SK-N-SH (cell line): ENCODE results near the gene RAD23B. TPM values are rescaled to one million over a fixed set of nuclear protein-coding genes. Genes with fewer than 3 reads are reported as not detected.

Experiments
- CTCF ChIA-PET: fragments of 300-600, 350-600 bp; formaldehyde crosslinking; extraction: SDS; loops from one replicate; lab custom pipeline; 2021; lab: Yijun Ruan, JAX
- POLR2A ChIA-PET: fragments of 350-600 bp; sonication (Branson Sonifier 250); formaldehyde crosslinking; extraction: SDS; loops from one replicate; lab custom pipeline; 2020; ENCODE audit warnings: antibody characterized with exemption, inconsistent platforms; lab: Yijun Ruan, JAX
- DNase-seq: peaks from one replicate; pipeline ENCODE4 v3.0.0; 2012
- H2AFZ ChIP-seq: fragments of 200-600 bp; sonication (generic); 2 replicates; pipeline ENCODE4 v1.8.1; 2016; ENCODE audit warnings: antibody characterized with exemption, mild to moderate bottlenecking, low read depth
- H3F3A ChIP-seq: fragments of 200-600 bp; sonication (generic); replicated peaks from 2 replicates; pipeline ENCODE3; 2016; ENCODE audit warnings: antibody characterized with exemption, mild to moderate bottlenecking; ENCODE audit not compliant: insufficient read depth
- H3K27ac ChIP-seq, 2 experiments: fragments of 200-500 bp in 1 of 2; fragments of 200-600 bp in 1 of 2; sonication (Bioruptor generic) in 1 of 2; sonication (generic), shearing (Covaris generic) in 1 of 2; 2 replicates each; pipeline versions ENCODE4 v1.5.1 to v1.6.1; 2014 to 2016; ENCODE audit warnings: low read depth in 2 of 2, inconsistent platforms in 1 of 2, low read length in 1 of 2, mild to moderate bottlenecking in 1 of 2, mixed read lengths in 1 of 2
- H3K27me3 ChIP-seq: fragments of 200-600 bp; sonication (generic), shearing (Covaris generic); 2 replicates; pipeline ENCODE4 v1.6.1; 2016; ENCODE audit warnings: mixed run types; ENCODE audit not compliant: insufficient read depth
- H3K36me3 ChIP-seq, 2 experiments: fragments of 200-500 bp in 1 of 2; fragments of 200-600 bp in 1 of 2; sonication (Bioruptor generic) in 1 of 2; sonication (generic) in 1 of 2; replicated peaks in 1 of 2; 2 replicates each; pipeline versions ENCODE3 to v1.5.1; 2014 to 2016; ENCODE audit warnings: low read length in 1 of 2, mild to moderate bottlenecking in 1 of 2; ENCODE audit not compliant: insufficient read depth in 2 of 2, control insufficient read depth in 1 of 2
- H3K4me1 ChIP-seq, 2 experiments: fragments of 200-500 bp in 1 of 2; fragments of 200-600 bp in 1 of 2; sonication (Bioruptor generic) in 1 of 2; sonication (generic), shearing (Covaris generic) in 1 of 2; 2 replicates each; pipeline versions ENCODE4 v1.5.1 to v1.6.1; 2014 to 2016; ENCODE audit warnings: low read depth in 1 of 2, low read length in 1 of 2, mixed run types in 1 of 2; ENCODE audit not compliant: insufficient read depth in 2 of 2, control insufficient read depth in 1 of 2
- H3K4me2 ChIP-seq: fragments of 200-600 bp; sonication (generic), shearing (Covaris generic); 2 replicates; pipeline ENCODE4 v1.6.1; 2017; ENCODE audit warnings: mixed run types
- H3K4me3 ChIP-seq, 2 experiments: fragments of 200-500 bp in 1 of 2; fragments of 200-600 bp in 1 of 2; sonication (Bioruptor generic) in 1 of 2; sonication (generic), shearing (Covaris generic) in 1 of 2; 2 replicates each; pipeline versions ENCODE4 v1.5.1 to v1.8.1; 2014 to 2016; ENCODE audit warnings: low read depth in 2 of 2, inconsistent platforms in 1 of 2, low read length in 1 of 2, mild to moderate bottlenecking in 1 of 2, mixed read lengths in 1 of 2, moderate library complexity in 1 of 2
- H3K79me2 ChIP-seq: fragments of 200-600 bp; sonication (generic); 2 replicates; pipeline ENCODE4 v1.8.1; 2017; ENCODE audit warnings: mild to moderate bottlenecking; ENCODE audit not compliant: insufficient read depth
- H3K9ac ChIP-seq: fragments of 200-600 bp; sonication (generic); 2 replicates; pipeline ENCODE4 v1.6.1; 2017; ENCODE audit warnings: mixed run types
- H3K9me2 ChIP-seq: fragments of 200-600 bp; sonication (generic); 2 replicates; pipeline ENCODE4 v1.6.1; 2017; ENCODE audit warnings: mixed run types
- H3K9me3 ChIP-seq: fragments of 200-600 bp; sonication (generic); 2 replicates; pipeline ENCODE4 v1.6.1; 2017; ENCODE audit warnings: mixed run types, mild to moderate bottlenecking, moderate library complexity
- H4K20me1 ChIP-seq: fragments of 200-600 bp; sonication (generic); 2 replicates; pipeline ENCODE4 v1.6.1; 2017; ENCODE audit warnings: mild to moderate bottlenecking, mixed run types; ENCODE audit not compliant: insufficient read depth
- CHD2 ChIP-seq: fragments of 150-350 bp; IDR thresholded peaks from 2 replicates; pipeline ENCODE4 v1.6.1; 2018; ENCODE audit warnings: low read length; ENCODE audit not compliant: partially characterized antibody
- CTCF ChIP-seq: fragments of 200-600 bp; sonication (generic); IDR thresholded peaks from 2 replicates; pipeline ENCODE4 v1.6.1; 2017; ENCODE audit warnings: antibody characterized with exemption, mild to moderate bottlenecking, moderate library complexity
- ELF1 ChIP-seq: IDR thresholded peaks from 2 replicates; pipeline ENCODE4 v1.4.0; 2012
- EP300 ChIP-seq, 2 experiments: IDR thresholded peaks; 2 replicates each; pipeline versions ENCODE4 v1.4.0 to v1.6.1; 2012; ENCODE audit warnings: borderline replicate concordance in 1 of 2, low read depth in 1 of 2, low read length in 1 of 2
- MXI1 ChIP-seq: IDR thresholded peaks from 2 replicates; pipeline ENCODE4 v1.6.1; 2012; ENCODE audit warnings: mild to moderate bottlenecking, low read depth, low read length, improper control_type of control experiment
- PBX3 ChIP-seq: IDR thresholded peaks from 2 replicates; pipeline ENCODE4; 2012
- POLR2AphosphoS5 ChIP-seq: IDR thresholded peaks from 2 replicates; pipeline ENCODE4 v1.6.1; 2012; ENCODE audit warnings: low read depth, low read length
- RAD21 ChIP-seq: IDR thresholded peaks from 2 replicates; pipeline ENCODE4 v1.6.1; 2012; ENCODE audit warnings: mild to moderate bottlenecking, low read length
- REST ChIP-seq: IDR thresholded peaks from 2 replicates; pipeline ENCODE4 v1.6.1; 2012; ENCODE audit warnings: mild to moderate bottlenecking, low read depth, low read length, moderate library complexity
- RFX5 ChIP-seq: IDR thresholded peaks from 2 replicates; pipeline ENCODE4 v1.6.1; 2012; ENCODE audit warnings: mild to moderate bottlenecking, improper control_type of control experiment, low read length
- TAF1 ChIP-seq: IDR thresholded peaks from 2 replicates; pipeline ENCODE4 v1.6.1; 2012; ENCODE audit warnings: low read depth, mild to moderate bottlenecking, low read length, moderate library complexity, borderline replicate concordance
- TEAD4 ChIP-seq: IDR thresholded peaks from 2 replicates; pipeline ENCODE4 v1.4.0; 2012; ENCODE audit warnings: mild to moderate bottlenecking, borderline replicate concordance; ENCODE audit not compliant: insufficient read depth
- USF1 ChIP-seq: IDR thresholded peaks from 2 replicates; pipeline ENCODE4 v1.4.0; 2012; ENCODE audit warnings: low read depth, borderline replicate concordance
- WGBS: methylation state at CpG from one replicate; pipeline ENCODE4 v1.1.6; 2017; ENCODE audit warnings: low lambda C conversion rate; 5-methylcytosine and 5-hydroxymethylcytosine counted together
- polyA plus RNA-seq, 3 experiments: library from polyadenylated mRNA; depleted of rRNA; stranded (reverse); fragments of >200 nt; gene quantifications; 2 replicates each; pipeline ENCODE4 v1.2.3, GENCODE V29; 2012

RAD23B gene
- polyA plus RNA-seq, 1 of the 3 experiments (the other 2 are of a cell fraction) = 62.9 TPM

- Histone ChIP-seq H3K36me3 (no peaks in the 10 kb centered on the region), H3K27ac (no peak overlapping the region), H3K4me2 (no peak overlapping the region), H2AFZ (no peak overlapping the region), H3K9me3 (no peaks in the 10 kb centered on the region), H3F3A (peaks cover 6% of the 10 kb centered on the region), H4K20me1 (peaks cover 100% of the 10 kb centered on the region), H3K4me1 (peaks cover 4 to 11% of the 10 kb centered on the region in 2 experiments; a peak in 3 of 4 replicates), H3K79me2 (peaks cover 100% of the 10 kb centered on the region), H3K9ac (no peak overlapping the region), H3K27me3 (no peaks in the 10 kb centered on the region), H3K9me2 (no peaks in the 10 kb centered on the region), H3K4me3 (no peak overlapping the region)
- CTCF ChIA-PET = interaction anchor here (1.0 kb wide), 1 partner anchor 51 kb away, joined by 3 read pairs; no protein-coding TSS in a partner anchor
- POLR2A ChIA-PET = no interaction called here
- WGBS = 97% methylated on average over 7 of the region's 7 CpGs
- DNase-seq = no peak
- TF ChIP-seq ELF1 = no peak
- TF ChIP-seq PBX3 = no peak
- no peak for TF ChIP-seq POLR2AphosphoS5
- no peak for TF ChIP-seq TEAD4
- no peak for TF ChIP-seq REST
- TF ChIP-seq USF1 = no peak
- no peak for TF ChIP-seq CTCF
- TF ChIP-seq MXI1 = no peak
- no peak for TF ChIP-seq CHD2
- no peak for TF ChIP-seq RAD21
- TF ChIP-seq RFX5 = no peak
- no peak for TF ChIP-seq EP300 (IDR thresholded peaks at IDR 0.05; ENCODE audit: borderline replicate concordance in 1 of 2, low read depth in 1 of 2, low read length in 1 of 2)
- no peak for TF ChIP-seq TAF1
Measured at GRCh38 chr9:107290619-107291018, 7.5 kb downstream of the RAD23B start.
